HG02981 (cell line): ENCODE measurements around the gene SWAP70.
"Not testable (repeated sequence)": the region's sequence is repeated elsewhere in the genome, so short reads cannot be mapped to it uniquely, and the experiment has no call there.

Experiments
- ATAC-seq: cut with Tn5 transposase; IDR thresholded peaks from one replicate; pipeline ENCODE4 v1.9.1; 2021; ENCODE audit warnings: mild to moderate bottlenecking, moderate library complexity; ENCODE audit not compliant: unreplicated experiment

The SWAP70 gene

DNA sequence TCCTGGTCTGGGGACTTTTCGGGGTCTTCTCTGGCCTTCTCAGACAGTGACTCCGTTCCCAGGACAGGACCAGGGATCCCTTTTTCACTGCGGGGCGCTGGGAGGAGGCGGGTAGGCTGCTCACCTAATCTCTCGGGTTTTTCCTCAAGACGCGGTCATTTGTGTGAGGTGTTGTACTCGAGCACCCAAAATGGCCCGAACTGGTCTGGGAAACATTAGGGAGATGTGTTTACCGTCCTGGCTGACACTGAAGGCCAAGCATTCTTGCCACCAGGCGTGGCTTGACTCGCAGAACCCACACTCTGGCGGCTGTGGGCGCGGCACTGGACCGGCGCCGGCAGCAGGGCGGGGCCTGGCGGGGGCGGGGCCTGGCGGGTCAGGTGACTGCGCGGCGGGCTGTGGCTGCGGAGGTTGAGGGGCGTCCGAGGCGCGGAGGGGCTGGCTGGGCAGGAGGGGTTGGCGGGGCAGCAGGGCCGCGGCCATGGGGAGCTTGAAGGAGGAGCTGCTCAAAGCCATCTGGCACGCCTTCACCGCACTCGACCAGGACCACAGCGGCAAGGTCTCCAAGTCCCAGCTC is at the start of gene SWAP70:
Gene SWAP70, plus strand, starts transcription at position 379 of the 577 bp plus-strand sequence. Its CDS starts 103 bp downstream, at position 482.
- peak; percentile 81 for ATAC-seq

DNA sequence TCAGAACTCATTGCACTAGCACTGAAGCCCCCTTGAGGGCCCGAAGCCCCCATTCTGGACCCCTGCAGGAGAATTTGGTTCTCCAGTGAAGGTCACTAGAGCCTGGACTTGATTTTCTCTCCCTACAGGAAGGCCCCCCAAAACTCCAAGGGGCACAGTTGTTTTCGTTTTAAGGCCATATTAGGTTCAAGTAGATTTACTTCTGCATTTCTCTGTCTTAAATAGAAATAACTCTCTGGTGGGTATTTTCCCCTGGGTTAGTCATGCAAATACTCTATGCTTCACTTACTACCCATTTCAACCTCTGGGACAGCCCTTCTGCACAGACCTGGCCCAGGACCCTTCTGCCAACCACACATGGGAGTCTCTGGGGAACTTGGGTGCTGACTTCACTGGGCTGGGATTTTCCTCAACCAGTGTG is 48.8 kb upstream of the SWAP70 start:
- peak; percentile 56 for ATAC-seq

DNA sequence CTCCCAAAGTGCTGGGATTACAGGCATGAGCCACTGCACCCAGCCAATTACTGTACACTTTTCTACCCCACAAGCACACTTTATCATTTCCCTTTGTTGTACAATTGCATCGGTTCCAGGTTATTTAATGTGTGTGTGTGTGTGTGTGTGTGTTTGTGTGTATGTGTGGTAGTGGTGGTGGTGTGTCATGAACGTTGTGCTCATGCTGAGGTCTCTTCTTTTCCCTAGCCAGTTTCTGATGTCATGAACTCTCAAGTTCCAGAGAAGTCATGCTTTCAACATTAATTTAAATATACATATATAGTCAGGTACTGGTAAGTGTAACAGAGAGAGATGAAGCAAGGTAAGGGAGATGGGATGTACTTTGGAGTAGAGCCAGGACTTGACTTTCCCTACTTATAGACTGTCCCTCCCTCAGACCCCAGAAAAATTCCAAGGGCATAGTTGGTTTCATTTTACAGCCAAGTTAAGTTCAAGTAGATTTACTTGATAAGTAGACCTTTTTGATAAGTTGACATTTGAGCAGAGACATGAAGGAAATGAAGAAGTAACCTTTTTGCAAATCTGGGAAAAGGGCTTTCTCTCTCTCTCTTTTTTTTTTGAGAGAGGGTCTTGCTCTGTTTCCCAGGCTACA is 47.7 kb upstream of the SWAP70 start:
- ATAC-seq = no peak

DNA sequence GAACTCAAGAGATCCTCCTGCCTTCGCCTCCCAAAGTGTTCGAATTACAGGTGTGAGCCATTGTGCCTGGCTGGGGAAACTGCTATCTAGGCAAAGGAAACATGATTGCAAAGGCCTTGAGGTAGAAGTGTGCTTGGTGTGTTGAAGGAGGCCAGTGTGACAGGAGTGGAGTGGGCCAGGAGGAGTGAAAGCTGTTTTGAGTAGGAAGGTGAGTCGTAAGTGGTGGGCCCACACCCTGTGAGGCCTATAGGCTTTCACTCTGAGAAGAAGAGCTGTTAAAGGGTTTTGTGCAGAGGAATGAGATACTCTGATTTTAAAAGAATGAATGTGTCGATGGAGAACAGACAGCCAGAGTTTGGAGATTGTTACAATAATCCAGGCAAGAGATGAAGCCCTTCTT is 47.0 kb upstream of the SWAP70 start:
- ATAC-seq = no peak

DNA sequence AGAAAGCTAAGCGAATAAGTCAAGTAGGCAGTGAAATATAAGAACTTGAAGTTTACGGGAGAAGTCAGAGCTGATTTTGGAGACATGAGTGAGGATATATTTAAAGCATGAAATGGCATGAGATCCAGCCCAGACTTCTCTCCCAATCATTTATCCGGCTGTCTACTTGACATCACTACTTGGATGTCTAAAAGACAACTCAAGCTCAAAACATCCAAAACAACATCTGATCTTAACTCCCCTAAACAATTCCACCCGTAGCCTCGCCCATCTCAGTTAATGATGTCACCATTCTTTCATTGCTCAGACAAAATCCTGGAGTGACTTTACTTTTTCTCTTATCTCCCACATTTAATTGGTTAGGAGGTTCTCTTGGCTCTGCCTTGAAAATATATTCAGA is 45.9 kb upstream of the SWAP70 start:
- no peak for ATAC-seq

DNA sequence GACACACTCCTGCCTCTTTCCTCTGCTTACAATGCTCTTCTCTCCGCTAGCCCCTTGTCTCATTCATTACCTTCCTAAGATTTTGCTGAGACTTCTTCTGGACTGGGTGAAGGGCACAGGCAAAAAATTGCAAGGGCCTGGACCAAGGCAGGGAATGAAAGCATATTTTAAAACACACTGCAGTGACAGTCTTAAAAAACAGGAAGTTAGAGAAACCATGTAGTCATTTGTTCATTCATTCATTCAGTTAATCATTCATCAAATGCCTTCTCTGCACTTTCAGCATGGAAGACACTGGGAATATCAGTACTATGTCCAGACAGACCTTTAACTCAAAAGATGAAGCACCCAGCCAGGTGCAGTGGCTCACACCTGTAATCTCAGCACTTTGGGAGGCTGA is 44.9 kb upstream of the SWAP70 start:
- no peak for ATAC-seq

DNA sequence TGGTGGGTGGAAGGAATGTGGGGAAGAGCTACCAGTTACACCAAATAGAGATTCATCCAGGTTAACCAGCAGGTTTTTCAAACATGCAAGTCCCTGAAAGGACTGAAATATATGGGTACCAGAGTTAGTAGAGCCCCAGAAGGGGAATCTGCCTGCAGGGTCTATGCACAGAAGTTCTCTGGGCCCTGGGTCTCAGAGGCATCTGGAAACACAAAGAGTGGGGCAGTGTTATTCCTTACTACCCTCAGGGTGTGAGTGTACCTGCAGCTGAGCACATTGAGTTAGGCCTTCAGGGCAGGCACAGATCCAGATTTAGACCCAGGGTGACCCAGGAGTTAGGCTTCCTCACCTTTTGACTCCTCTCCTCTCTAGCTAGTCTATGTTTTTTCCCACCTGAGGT is 43.9 kb upstream of the SWAP70 start:
- ATAC-seq = no peak

DNA sequence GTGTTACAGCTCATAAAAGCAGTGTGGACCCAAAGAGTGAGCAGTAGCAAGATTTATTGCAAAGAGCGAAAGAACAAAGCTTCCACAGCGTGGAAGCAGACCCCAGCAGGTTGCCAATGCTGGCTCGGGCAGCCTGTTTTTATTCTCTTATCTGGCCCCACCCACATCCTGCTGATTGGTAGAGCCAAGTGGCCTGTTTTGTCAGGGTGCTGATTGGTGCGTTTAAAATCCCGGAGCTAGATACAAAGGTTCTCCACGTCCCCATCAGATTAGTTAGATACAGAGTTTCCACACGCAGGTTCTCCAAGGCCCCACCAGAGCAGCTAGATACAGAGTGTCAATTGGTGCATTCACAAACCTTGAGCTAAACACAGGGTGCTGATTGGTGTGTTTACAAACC is 41.5 kb upstream of the SWAP70 start:
- not testable (repeated sequence) for ATAC-seq

DNA sequence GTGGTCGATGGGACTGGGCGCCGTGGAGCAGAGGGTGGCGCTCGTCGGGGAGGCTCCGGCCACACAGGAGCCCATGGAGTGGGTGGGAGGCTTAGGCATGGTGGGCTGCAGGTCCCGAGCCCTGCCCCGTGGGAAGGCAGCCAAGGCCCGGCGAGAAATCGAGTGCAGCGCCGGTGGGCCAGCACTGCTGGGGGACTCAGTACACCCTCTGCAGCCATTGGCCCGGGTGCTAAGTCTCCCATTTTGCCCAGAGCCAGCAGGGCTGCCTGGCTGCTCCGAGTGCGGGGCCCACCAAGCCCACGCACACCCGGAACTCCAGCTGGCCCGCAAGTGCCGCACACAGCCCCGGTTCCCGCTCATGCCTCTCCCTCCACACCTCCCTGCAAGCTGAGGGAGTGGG is 40.8 kb upstream of the SWAP70 start:
- not testable (repeated sequence) for ATAC-seq

DNA sequence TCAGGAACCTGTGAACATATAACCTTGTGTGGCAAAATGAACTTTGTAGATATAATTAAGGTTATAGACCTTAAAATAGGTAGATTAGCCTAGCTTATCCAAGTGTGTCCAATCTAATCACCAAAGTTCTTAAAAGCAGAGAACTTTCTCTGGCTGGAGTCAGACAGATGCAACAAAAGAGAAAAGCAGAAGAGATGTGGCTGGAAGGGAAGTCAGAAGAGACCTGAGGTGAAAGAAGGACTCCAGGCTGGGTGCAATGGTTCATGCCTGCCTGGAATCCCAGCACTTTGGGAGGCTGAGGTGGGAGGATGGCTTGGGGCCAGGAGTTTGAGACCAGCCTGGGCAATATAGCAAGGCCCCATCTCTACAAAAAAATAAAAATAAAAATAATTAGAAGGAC is 39.4 kb upstream of the SWAP70 start:
- no peak for ATAC-seq

DNA sequence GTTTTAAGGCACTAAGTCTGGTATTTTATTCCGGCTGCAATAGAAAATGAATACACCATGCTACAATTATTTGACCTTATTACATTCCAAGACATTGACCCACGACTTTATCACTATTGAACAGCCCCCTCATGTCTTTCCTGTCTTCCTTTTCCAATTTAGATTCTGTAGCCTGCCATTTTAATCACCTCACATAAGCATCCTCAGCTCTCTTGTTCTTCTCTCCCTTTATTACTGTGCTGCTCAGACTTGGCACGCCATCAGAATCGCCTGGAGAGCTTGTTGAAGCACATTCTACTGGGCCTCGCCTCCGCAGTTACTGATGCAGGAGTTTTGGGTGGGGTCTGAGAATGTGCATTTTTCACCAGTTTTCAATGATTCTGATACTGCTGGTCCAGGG is 38.7 kb upstream of the SWAP70 start:
- ATAC-seq = no peak

DNA sequence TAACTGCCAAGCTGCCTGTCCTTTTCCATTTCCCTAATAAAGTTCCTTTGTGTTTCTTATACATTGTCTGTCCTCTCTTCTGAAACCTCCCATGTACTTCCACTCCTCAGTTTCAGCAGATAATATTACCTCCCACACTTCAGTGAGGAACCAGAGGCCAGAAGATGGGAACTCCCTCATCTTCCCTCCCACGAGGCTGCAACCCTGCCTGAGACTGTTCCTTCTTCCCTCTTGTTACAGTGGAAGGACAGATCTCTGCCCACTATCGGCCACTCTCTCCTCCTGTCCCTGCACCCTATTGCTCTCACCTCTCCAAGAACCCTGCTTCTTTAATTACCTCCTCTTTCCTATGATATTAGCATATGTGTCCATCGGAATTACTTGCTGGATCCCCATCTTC is 38.1 kb upstream of the SWAP70 start:
- no peak for ATAC-seq

DNA sequence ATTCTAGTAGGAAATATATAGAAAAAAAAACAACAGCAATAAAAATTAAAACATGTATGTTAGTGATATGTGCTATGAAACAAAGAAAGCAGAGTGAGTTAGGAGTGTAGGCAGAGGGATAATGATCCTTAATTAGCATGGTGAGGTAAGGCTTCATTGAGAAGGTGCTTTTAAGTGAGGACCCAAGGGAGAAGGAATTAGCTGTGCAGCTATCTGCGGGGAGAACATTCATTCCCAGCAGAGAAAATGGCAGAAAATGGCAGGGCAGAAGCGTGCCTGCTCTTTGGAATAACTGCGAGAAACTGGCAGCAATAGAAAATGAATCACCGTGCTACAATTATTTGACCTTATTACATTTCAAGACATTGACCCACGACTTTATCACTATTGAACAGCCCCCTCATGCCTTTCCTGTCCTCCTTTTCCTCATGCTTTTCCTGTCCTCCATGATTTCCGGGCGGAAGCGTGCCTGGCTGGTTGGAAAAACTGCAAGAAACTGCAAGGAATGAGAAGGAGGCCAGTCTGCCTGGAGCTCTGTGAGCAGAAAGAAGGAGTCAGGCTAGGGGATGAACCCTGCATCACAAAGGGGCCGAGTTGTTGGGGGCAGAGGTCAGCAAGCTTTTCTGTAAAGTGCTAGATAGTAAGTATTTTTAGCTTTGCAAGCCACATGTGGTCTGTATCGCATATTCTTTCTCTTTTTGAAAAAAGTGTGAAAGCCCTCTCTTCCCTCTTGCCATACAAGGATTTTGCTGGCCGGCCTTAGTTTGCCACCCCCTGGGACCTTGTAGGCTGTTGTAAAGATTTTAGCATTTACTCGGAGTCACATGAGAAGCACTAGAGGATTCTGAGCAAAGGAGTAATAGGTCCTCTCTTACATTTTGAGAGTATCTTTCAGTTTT is 37.1 kb upstream of the SWAP70 start:
- no peak for ATAC-seq

DNA sequence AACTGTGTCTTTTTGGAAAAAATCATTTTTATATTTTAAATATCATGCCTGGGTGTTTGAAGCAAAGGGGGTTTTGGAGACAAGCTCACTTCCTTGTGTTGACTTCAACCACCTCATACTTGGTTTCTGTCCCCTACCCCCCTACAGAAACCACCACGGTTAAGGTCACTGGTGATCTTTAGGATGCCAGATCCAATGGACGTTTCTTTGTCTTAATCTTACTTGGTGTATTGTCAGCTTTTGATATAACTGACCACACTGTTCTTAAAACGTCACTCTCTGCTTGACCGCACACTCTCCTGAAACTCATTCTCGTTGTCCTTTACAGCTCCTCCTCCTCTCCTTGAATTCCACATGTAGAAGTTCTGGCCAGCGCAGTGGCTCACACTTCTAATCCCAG is 34.8 kb upstream of the SWAP70 start:
- peak; percentile 51 for ATAC-seq

DNA sequence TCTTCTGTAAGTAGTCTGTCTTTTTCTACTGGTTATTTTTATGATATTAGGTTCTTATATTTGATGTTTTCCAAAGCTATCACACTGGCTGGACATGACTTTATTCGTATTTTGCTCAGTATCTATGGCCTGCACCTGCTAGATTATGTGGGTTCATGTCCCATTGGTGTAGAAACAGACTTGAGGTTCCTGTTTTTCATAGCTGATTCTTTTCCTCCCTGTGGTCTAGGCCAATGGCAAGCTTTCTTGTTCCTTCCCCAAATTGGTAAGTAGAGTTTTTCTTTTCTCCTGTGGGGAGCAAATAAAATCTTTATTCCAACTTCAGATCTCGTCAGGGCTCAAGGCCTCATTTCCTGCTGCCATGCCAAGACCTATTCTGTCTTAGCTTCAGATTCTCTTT is 30.2 kb upstream of the SWAP70 start:
- no peak for ATAC-seq

DNA sequence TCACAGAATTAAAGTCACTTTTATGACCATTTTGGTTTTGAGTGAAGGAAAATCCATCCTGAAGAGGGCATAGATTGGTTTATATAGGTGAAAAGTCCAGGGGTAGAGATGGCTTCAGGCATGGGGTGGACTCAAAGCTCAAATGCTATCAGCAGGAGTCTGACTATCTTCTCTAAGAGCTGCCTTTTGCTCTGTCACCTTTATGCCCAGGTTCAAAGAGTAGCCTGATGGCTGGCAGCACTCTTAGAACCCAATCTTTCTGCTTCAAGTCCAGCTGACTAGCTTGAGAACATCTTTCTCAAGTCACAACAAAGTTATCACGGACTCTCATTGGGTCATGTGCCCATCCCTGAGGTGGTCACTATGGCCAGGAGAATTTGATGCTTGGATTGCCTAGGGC is 27.2 kb upstream of the SWAP70 start:
- no peak for ATAC-seq

DNA sequence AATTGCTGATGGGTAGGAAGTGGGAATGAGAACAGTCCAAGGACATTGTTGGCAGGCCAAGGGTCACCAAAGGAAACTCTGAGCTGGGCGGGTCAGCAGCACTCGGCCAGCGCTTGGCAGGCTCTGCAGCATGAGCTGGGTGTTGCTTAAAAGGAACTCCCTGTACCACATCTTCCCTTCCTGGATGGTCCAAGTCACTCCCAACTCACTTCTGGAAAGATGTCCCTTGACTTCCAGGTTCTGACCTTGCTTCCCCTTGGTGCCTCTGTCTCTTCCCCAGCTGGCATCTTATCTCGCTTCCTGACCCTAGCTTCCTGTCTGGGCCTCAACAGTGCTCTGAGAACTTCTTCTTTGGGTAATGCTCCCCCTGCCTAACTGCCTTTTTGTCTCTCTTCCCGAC is 24.8 kb upstream of the SWAP70 start:
- no peak for ATAC-seq

DNA sequence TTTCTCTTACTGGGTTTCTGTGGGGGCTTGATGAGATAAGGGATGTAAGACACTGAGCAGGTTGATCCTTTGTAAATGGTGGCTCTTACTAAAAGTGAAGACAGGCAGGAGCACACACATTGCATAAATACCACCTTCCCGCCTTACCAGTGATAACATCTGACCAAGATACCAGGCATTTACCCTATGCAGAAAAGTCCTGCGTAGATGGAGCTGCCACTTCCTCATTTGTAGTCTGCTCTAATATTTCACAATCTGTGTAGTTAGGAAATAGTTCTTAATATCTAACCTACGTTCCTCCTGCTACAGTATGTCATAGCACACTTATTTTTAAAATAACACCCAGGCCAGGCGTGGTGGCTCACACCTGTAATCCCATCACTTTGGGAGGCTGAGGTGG is 23.9 kb upstream of the SWAP70 start:
- no peak for ATAC-seq

DNA sequence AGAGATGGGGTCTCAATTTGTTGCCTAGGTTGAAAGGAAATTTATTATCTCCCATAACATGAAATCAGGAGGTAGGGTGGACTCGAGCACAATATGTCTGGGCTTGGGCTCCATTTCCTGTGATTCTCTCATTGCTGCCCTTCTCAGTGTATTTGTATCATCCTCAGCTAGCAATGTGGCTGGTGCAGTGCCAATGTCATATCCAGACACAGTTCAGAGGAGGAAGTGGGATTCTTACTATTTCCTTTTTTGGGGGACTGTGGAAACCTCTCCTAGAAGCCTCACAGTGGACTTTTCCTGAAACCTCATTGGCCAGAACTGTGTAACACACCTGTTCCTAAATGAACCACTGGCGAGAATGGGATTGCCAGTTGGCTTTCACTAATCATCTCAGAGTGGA is 21.0 kb upstream of the SWAP70 start:
- ATAC-seq = no peak

DNA sequence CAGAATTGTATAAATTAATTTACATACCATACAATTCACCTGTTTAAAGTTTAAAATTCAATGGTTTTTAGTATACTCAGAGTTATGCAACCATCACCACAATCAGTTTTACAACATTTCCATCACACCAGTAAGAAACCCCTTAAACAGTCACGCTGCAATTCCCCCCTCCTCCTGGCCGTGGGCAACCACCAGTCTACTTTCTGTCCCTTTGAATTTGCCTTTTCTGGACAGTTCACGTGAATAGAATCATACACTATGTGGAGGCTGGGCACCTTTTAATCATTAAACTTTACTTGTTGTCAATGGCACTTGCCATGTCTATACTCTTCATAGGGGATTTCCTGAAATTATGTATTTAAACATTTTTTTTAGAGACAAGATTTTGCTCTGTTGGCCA is 20.1 kb upstream of the SWAP70 start:
- ATAC-seq = peak; percentile 83

DNA sequence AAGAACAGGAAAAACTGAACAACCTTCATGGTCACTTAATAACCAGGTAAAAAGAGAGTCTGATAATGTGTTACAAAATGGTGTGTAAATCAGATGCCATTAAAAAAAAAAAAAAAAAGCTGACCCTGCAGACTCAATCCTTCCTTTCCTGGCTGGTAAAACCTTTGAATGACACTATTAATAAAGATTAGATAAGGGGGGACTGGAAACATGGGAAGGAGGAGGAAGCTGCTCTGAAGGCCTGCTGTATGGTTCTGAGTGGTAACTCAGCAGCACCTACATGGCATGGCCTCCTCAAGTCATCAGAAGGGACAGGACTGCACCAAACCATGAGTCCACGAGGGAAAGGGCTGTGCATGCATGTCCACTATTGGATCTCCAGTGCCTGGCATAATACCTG is 18.0 kb upstream of the SWAP70 start:
- no peak for ATAC-seq

DNA sequence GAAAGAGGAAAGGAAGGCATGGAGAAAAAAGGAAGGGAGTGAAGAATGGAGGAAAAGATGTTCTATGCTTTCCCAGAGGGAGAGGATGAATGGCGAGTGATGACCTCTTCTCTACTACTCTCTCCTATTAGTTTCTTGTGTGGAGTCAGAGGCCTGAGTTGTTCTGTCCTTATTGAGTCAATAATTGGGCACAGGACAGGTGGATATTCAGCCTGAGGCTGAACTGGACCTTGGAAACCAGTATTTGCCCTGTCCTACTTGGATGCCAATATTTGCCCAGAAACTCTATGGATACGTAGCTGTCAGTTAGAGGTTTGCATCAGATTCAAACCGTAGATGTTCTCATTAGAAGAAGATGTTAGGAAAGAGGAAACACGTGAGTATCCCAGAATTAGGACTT is 17.6 kb upstream of the SWAP70 start:
- ATAC-seq = no peak
